NT2/D1 (cell line): ENCODE measurements around the gene CYB5R4.

ENCODE experiments used
- DNase-seq: peaks from one replicate; pipeline ENCODE4 v3.0.0-alpha.2; 2011; ENCODE audit warnings: low read depth, low spot score
- H3K27me3 ChIP-seq: 2 replicates; pipeline ENCODE4 v1.6.0; 2011; ENCODE audit warnings: mild to moderate bottlenecking; ENCODE audit not compliant: insufficient read length, insufficient read depth
- H3K36me3 ChIP-seq: 2 replicates; pipeline ENCODE4 v1.6.1; 2011; ENCODE audit warnings: mild to moderate bottlenecking, low read length, mixed read lengths; ENCODE audit not compliant: insufficient read depth, insufficient read length
- H3K4me1 ChIP-seq: 2 replicates; pipeline ENCODE4 v1.5.1; 2011; ENCODE audit not compliant: insufficient read depth, insufficient read length
- H3K4me3 ChIP-seq: 2 replicates; pipeline ENCODE4 v1.5.1; 2011; ENCODE audit warnings: low read depth; ENCODE audit not compliant: insufficient read length
- H3K9ac ChIP-seq: 2 replicates; pipeline ENCODE4 v1.6.0; 2011; ENCODE audit warnings: low read depth; ENCODE audit not compliant: insufficient read length
- H3K9me3 ChIP-seq: 2 replicates; pipeline ENCODE4 v1.5.1; 2011; ENCODE audit warnings: mild to moderate bottlenecking, low read length; ENCODE audit not compliant: insufficient read depth
- SUZ12 ChIP-seq: IDR thresholded peaks from 2 replicates; pipeline ENCODE4 v1.6.1; 2011; ENCODE audit not compliant: insufficient read length, insufficient read depth; ENCODE audit errors: extremely low read depth
- YY1 ChIP-seq: IDR thresholded peaks from 2 replicates; pipeline ENCODE4 v1.6.1; 2011; ENCODE audit not compliant: insufficient read length, insufficient read depth
- ZNF274 ChIP-seq: IDR thresholded peaks from 2 replicates; pipeline ENCODE4 v1.6.1; 2011; ENCODE audit warnings: mild to moderate bottlenecking, low read depth, low read length

Gene CYB5R4

DNA sequence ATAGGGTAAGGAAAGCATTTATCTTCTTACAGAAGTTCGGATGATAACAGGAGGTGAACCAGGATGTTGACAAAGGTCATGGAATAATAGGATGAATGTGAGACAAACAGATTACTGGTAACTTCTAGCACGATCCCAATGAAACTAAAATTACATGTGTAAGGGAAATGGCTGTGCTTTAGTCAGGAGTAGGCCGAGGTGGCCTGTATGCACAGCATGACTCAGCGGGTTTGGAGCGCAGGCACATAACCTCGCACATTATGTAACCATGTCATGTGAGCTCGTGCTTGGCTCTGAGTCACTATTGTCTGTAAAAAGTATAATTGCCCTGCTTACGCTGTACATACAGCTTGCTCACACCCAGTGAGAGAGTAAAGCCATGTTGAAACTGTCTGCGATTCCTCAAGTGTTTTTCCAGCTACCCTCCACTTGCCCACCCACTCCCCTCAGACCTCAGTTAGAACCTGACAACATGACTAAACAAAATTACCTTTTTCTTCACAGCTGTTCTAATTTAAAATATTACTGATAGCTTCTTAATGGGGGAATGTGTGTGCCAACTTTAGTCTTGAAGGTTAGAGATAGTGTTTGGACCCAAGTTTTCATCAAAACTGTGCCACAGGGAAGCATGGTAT is 8.2 kb downstream of the CYB5R4 start:
- Histone ChIP-seq H3K4me1 (no peaks in the 10 kb centered on the region), H3K27me3 (no peaks in the 10 kb centered on the region), H3K9me3 (peaks cover 13% of the 10 kb centered on the region; the same call in 1 of the 2 replicates), H3K36me3 (peaks cover 15% of the 10 kb centered on the region), H3K9ac (no peak overlapping the region), H3K4me3 (no peak overlapping the region)
- DNase-seq: no peak
- TF ChIP-seq YY1 (no peak), SUZ12 (no peak), ZNF274 (no peak)

GRCh38 chr6:83868639-83869038 is 9.2 kb downstream of the CYB5R4 start:
- peaks cover 15% of the 10 kb centered on the region for H3K36me3 ChIP-seq
- H3K9me3 ChIP-seq: peaks cover 13% of the 10 kb centered on the region; the same call in 1 of the 2 replicates
- no peaks in the 10 kb centered on the region for H3K27me3 ChIP-seq
- H3K4me3 ChIP-seq: no peak overlapping the region
- no peak for TF ChIP-seq SUZ12
- no peak for TF ChIP-seq ZNF274
- TF ChIP-seq YY1: no peak
- DNase-seq: no peak
- no peak overlapping the region for H3K9ac ChIP-seq
- no peaks in the 10 kb centered on the region for H3K4me1 ChIP-seq

DNA sequence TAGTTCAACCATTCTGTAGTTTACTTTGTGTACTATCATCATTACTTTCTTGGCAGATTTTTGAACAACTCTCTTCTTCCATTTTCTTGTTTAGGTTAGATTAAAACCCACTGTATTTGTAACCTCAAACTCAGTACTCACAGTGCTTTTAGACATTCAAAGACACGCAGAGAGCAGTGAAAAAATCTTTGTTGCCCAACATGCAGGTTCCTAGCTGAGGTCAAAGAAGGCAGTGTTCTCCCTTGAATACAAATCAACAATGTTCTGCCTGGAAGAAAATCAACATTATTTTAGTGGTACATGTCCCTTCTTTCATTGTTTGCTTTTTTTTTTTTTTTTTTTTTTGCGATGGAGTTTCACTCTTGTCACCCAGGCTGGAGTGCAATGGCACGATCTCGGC is 11.2 kb downstream of the CYB5R4 start:
- DNase-seq: no peak
- no peak overlapping the region for H3K4me3 ChIP-seq
- H3K36me3 ChIP-seq: peaks cover 4% of the 10 kb centered on the region
- no peak for TF ChIP-seq YY1
- TF ChIP-seq ZNF274: no peak
- TF ChIP-seq SUZ12: no peak
- H3K9ac ChIP-seq: no peak overlapping the region
- H3K9me3 ChIP-seq: peaks cover 13% of the 10 kb centered on the region; the same call in 1 of the 2 replicates
- H3K4me1 ChIP-seq: no peaks in the 10 kb centered on the region
- H3K27me3 ChIP-seq: no peaks in the 10 kb centered on the region

GRCh38 chr6:83872386-83873118 is 13.1 kb downstream of the CYB5R4 start:
- no peak for DNase-seq
- peaks cover 4% of the 10 kb centered on the region for H3K36me3 ChIP-seq
- H3K4me3 ChIP-seq: no peak overlapping the region
- TF ChIP-seq YY1 (no peak), SUZ12 (no peak), ZNF274 (no peak)
- no peaks in the 10 kb centered on the region for H3K27me3 ChIP-seq
- H3K9ac ChIP-seq: no peak overlapping the region
- H3K9me3 ChIP-seq: peaks cover 6% of the 10 kb centered on the region; the same call in 1 of the 2 replicates
- no peaks in the 10 kb centered on the region for H3K4me1 ChIP-seq

DNA sequence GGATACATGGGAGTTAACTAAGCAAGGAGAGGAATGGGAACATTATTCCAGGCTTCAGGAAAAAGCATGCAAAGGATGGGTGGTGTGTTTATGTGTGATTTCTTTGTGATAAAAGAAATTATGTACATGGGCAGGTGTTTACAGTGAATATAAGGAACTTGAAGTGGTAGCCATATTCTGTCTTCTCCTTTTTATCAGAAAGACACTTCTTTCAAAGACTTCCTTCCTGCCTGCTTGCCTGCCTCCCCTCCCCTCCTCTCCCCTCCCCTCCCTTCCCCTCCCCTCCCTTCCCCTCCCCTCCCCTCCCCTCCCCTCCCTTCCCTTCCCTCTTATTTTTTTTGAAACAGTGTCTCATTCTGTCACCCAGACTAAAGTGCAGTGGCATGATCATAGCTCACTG is 14.4 kb downstream of the CYB5R4 start:
- TF ChIP-seq YY1: no peak
- no peak for TF ChIP-seq SUZ12
- no peak for TF ChIP-seq ZNF274
- Histone ChIP-seq H3K4me3 (no peak overlapping the region), H3K9ac (no peak overlapping the region), H3K36me3 (no peaks in the 10 kb centered on the region), H3K27me3 (no peaks in the 10 kb centered on the region), H3K9me3 (no peaks in the 10 kb centered on the region), H3K4me1 (no peaks in the 10 kb centered on the region)
- DNase-seq: no peak

- no peaks in the 10 kb centered on the region for H3K4me1 ChIP-seq
- no peak for DNase-seq
- H3K36me3 ChIP-seq: no peaks in the 10 kb centered on the region
- H3K9me3 ChIP-seq: no peaks in the 10 kb centered on the region
- H3K27me3 ChIP-seq: no peaks in the 10 kb centered on the region
- no peak overlapping the region for H3K4me3 ChIP-seq
- no peak for TF ChIP-seq YY1
- TF ChIP-seq ZNF274: no peak
- no peak for TF ChIP-seq SUZ12
- H3K9ac ChIP-seq: no peak overlapping the region
Measured at GRCh38 chr6:83875843-83876242, 16.4 kb downstream of the CYB5R4 start.

- H3K4me1 ChIP-seq: no peaks in the 10 kb centered on the region
- no peak overlapping the region for H3K9ac ChIP-seq
- TF ChIP-seq SUZ12 (no peak), YY1 (no peak), ZNF274 (no peak)
Measured at GRCh38 chr6:83878902-83879644, 19.6 kb downstream of the CYB5R4 start.

More at GRCh38 chr6:83878902-83879644, 19.6 kb downstream of the CYB5R4 start:
- Histone ChIP-seq H3K9me3 (no peaks in the 10 kb centered on the region), H3K4me3 (no peak overlapping the region), H3K36me3 (no peaks in the 10 kb centered on the region), H3K27me3 (no peaks in the 10 kb centered on the region)
- DNase-seq: no peak
